B cell (primary cell): ENCODE data around the gene CSTF3. TPM values are rescaled to one million over a fixed set of nuclear protein-coding genes. Genes with fewer than 3 reads are reported as not detected.

Experiments used
- ATAC-seq: fragments of 200-7000 bp; cut with Tn5 transposase; one replicate; pipeline ENCODE4 v1.10.0; 2021; ENCODE audit warnings: low read depth, mild to moderate bottlenecking, moderate number of reproducible peaks, moderate library complexity
- CTCF ChIA-PET: fragments of 350-600 bp; sonication (Branson Sonifier 250); formaldehyde crosslinking; loops from one replicate; lab custom pipeline; 2021; ENCODE audit warnings: antibody characterized with exemption, inconsistent platforms; lab: Charles Lee
- POLR2A ChIA-PET: fragments of 350-600 bp; sonication (Branson Sonifier 250); formaldehyde crosslinking; loops from one replicate; lab custom pipeline; 2021; ENCODE audit warnings: antibody characterized with exemption; lab: Charles Lee
- DNase-seq: peaks from one replicate; pipeline ENCODE4 v3.0.0; 2013
- H2AFZ ChIP-seq: 2 replicates; pipeline ENCODE4 v1.6.1; 2012; ENCODE audit warnings: mild to moderate bottlenecking, low read depth, low read length; ENCODE audit not compliant: insufficient read depth, poor library complexity, severe bottlenecking
- H3K27ac ChIP-seq, 2 donors: 1 replicate in 1 of 2; 2 replicates in 1 of 2; pipeline ENCODE4 v1.5.1; 2012 to 2013; ENCODE audit warnings: low read length in 2 of 2, mild to moderate bottlenecking in 2 of 2, moderate library complexity in 1 of 2
- H3K27me3 ChIP-seq, 4 experiments: fragments of 200-600 bp in 1 of 4; sonication (generic) in 1 of 4; replicated peaks in 1 of 4; 1 replicate in 2 of 4; 2 replicates in 2 of 4; pipeline versions ENCODE4 v1.6.1 to v1.7.0; 2013 to 2016; ENCODE audit warnings: low read length in 3 of 4, mild to moderate bottlenecking in 2 of 4, mixed read lengths in 1 of 4, moderate library complexity in 1 of 4; ENCODE audit not compliant: insufficient read depth in 4 of 4, control insufficient read depth in 3 of 4; ENCODE audit errors: control extremely low read depth in 1 of 4
- H3K36me3 ChIP-seq, 2 experiments: replicated peaks in 1 of 2; 1 replicate in 1 of 2; 2 replicates in 1 of 2; pipeline versions ENCODE4 v1.6.1 to v1.7.1; 2013; ENCODE audit warnings: low read length in 1 of 2; ENCODE audit not compliant: insufficient read depth in 2 of 2, control insufficient read depth in 1 of 2; ENCODE audit errors: control extremely low read depth in 1 of 2, extremely low read depth in 1 of 2
- H3K4me1 ChIP-seq, 2 donors: fragments of 200-600 bp in 1 of 2; sonication (generic) in 1 of 2; 1 replicate in 1 of 2; 2 replicates in 1 of 2; pipeline versions ENCODE4 v1.5.1 to v1.6.1; 2013 to 2017; ENCODE audit warnings: low read length in 2 of 2; ENCODE audit not compliant: control insufficient read depth in 2 of 2, insufficient read depth in 2 of 2
- H3K4me2 ChIP-seq: replicated peaks from 2 replicates; pipeline ENCODE3; 2012; ENCODE audit warnings: mild to moderate bottlenecking, low read depth, low read length; ENCODE audit not compliant: poor library complexity, severe bottlenecking
- H3K4me3 ChIP-seq, 5 experiments: fragments of 200-600 bp in 1 of 5; sonication (generic) in 1 of 5; 1 replicate in 3 of 5; 2 replicates in 2 of 5; pipeline versions ENCODE4 v1.5.1 to v1.7.0; 2011 to 2016; ENCODE audit warnings: low read length in 4 of 5, mild to moderate bottlenecking in 4 of 5, low read depth in 2 of 5, control low read depth in 1 of 5, moderate library complexity in 1 of 5; ENCODE audit not compliant: insufficient read depth in 1 of 5; ENCODE audit errors: control extremely low read depth in 1 of 5, extremely low read depth in 1 of 5
- H3K79me2 ChIP-seq: fragments of 200-600 bp; sonication (generic); one replicate; pipeline ENCODE4 v1.6.0; 2016; ENCODE audit warnings: low read length; ENCODE audit not compliant: control insufficient read depth, insufficient read depth
- H3K9ac ChIP-seq: fragments of 200-600 bp; sonication (generic); 2 replicates; pipeline ENCODE4 v1.6.1; 2017; ENCODE audit warnings: mild to moderate bottlenecking, low read length, moderate library complexity
- H3K9me3 ChIP-seq, 3 donors: one replicate each; pipeline versions ENCODE4 v1.6.1 to v1.7.1; 2013; ENCODE audit warnings: low read length in 2 of 3; ENCODE audit not compliant: control insufficient read depth in 2 of 3, insufficient read depth in 1 of 3; ENCODE audit errors: control extremely low read depth in 1 of 3
- H4K20me1 ChIP-seq: 2 replicates; pipeline ENCODE4 v1.6.0; 2012; ENCODE audit warnings: mild to moderate bottlenecking, low read length; ENCODE audit not compliant: insufficient read depth, control insufficient read depth, poor library complexity, severe bottlenecking
- H3K27ac Mint-ChIP-seq: one replicate; pipeline ENCODE4 v1.8.0; 2021; ENCODE audit warnings: mixed read lengths
- H3K27me3 Mint-ChIP-seq: one replicate; pipeline ENCODE4 v1.8.0; 2021; ENCODE audit warnings: mixed read lengths
- H3K4me1 Mint-ChIP-seq: one replicate; pipeline ENCODE4 v1.8.0; 2021; ENCODE audit warnings: mixed read lengths
- H3K4me3 Mint-ChIP-seq: one replicate; pipeline ENCODE4 v1.8.0; 2021; ENCODE audit warnings: mixed read lengths
- H3K9me3 Mint-ChIP-seq: one replicate; pipeline ENCODE4 v1.8.0; 2022; ENCODE audit warnings: mixed read lengths; ENCODE audit not compliant: insufficient read depth
- EZH2 ChIP-seq: IDR thresholded peaks from 2 replicates; pipeline ENCODE4 v1.6.1; 2012; ENCODE audit warnings: borderline replicate concordance, low read depth, mild to moderate bottlenecking, moderate library complexity, low read length; ENCODE audit not compliant: insufficient read depth, poor library complexity, severe bottlenecking
- WGBS: methylation state at CpG from one replicate; pipeline ENCODE4 v1.1.5; 2013; ENCODE audit warnings: missing lambda C conversion rate; ENCODE audit not compliant: insufficient coverage; 5-methylcytosine and 5-hydroxymethylcytosine counted together
- intact Hi-C: fragments of 100-400 bp; cut with micrococcal nuclease; formaldehyde crosslinking; loops from one replicate; pipeline ENCODE4 v1.10.0; 2022
- polyA plus RNA-seq: library from polyadenylated mRNA; depleted of rRNA; stranded (reverse); fragments of >200 nt; gene quantifications from 2 replicates; pipeline ENCODE4 v1.2.3, GENCODE V29; 2012
- total RNA-seq, 2 donors: library from RNA; stranded (reverse); fragments of 120-200 nt in 1 of 2; gene quantifications; 1 replicate in 1 of 2; 2 replicates in 1 of 2; pipeline versions ENCODE4 v1.2.3 to v1.2.4, GENCODE V29; 2013 to 2022
- TF ChIP-seq, protein P1 (sequence below): fragments of 200-600 bp; IDR thresholded peaks from one replicate; pipeline ENCODE4 v1.8.0; 2022; ENCODE audit warnings: antibody characterized with exemption, mild to moderate bottlenecking

Gene CSTF3
- total and polyA plus RNA-seq, 2 donors (not counting 1 experiment from before 2014, with no cell fraction given) = 14.4 to 42.2 TPM

DNA sequence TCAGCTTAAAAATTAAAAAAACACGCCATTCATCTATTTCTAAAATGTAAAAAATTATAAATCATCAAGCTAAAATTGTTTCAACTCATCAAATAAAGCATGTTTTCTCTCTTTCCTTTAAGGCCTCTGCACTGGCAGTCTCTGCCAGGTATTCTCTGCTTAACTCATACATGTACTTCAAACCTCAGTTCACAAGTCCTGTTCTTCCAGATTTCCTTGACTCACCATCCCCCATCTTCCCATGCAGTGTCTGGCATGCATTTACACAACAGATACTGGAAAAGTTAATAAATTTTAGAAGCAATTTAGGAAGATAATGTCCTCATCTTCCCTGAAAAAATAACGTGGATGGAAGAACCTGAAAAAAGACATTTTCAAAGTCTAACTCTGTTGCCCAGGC, 32.5 kb downstream of the CSTF3 start:
- H2AFZ ChIP-seq = no peak overlapping the region
- H3K36me3 ChIP-seq = no peaks in the 10 kb centered on the region
- no peaks in the 10 kb centered on the region for H3K9me3 Mint-ChIP-seq
- H3K4me3 ChIP-seq = no peak overlapping the region
- intact Hi-C loops = no loop called here
- no peaks in the 10 kb centered on the region for H4K20me1 ChIP-seq
- no peaks in the 10 kb centered on the region for H3K27me3 Mint-ChIP-seq
- H3K4me1 ChIP-seq = no peaks in the 10 kb centered on the region
- no peak overlapping the region for H3K27ac Mint-ChIP-seq
- H3K9ac ChIP-seq = no peak overlapping the region
- DNase-seq (no peak), ATAC-seq (no peak)
- POLR2A ChIA-PET = no interaction called here
- H3K4me3 Mint-ChIP-seq = no peak overlapping the region
- WGBS = 100% methylated on average over 1 of the region's 2 CpGs
- peaks cover 4% of the 10 kb centered on the region for H3K4me1 Mint-ChIP-seq
- no peaks in the 10 kb centered on the region for H3K9me3 ChIP-seq
- no peak overlapping the region for H3K4me2 ChIP-seq
- H3K27me3 ChIP-seq = no peaks in the 10 kb centered on the region
- H3K27ac ChIP-seq = no peak overlapping the region
- TF ChIP-seq, protein P1, sequence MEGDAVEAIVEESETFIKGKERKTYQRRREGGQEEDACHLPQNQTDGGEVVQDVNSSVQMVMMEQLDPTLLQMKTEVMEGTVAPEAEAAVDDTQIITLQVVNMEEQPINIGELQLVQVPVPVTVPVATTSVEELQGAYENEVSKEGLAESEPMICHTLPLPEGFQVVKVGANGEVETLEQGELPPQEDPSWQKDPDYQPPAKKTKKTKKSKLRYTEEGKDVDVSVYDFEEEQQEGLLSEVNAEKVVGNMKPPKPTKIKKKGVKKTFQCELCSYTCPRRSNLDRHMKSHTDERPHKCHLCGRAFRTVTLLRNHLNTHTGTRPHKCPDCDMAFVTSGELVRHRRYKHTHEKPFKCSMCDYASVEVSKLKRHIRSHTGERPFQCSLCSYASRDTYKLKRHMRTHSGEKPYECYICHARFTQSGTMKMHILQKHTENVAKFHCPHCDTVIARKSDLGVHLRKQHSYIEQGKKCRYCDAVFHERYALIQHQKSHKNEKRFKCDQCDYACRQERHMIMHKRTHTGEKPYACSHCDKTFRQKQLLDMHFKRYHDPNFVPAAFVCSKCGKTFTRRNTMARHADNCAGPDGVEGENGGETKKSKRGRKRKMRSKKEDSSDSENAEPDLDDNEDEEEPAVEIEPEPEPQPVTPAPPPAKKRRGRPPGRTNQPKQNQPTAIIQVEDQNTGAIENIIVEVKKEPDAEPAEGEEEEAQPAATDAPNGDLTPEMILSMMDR = no peak
- CTCF ChIA-PET = no interaction called here
- no peaks in the 10 kb centered on the region for H3K79me2 ChIP-seq

DNA sequence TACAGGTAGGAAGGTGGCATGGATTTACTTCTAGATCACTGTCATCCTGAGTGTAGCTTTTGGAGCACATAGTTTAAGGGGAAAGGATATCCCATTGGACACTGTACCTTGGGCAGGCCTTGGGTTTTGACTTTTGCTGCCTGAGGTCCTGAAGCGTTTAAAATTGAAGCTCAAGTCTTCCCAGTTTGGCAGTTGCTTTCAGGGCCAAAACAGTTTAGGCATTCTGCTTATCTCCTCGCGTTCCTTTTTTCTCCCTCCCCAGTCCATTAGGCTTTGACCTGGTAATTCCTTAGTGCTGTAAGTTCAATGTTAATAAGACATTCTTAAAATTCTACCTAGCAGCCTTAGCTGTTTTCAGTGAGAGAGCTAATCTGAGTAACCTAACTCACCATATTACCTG, 35.7 kb downstream of the CSTF3 start:
- H3K9me3 Mint-ChIP-seq = no peaks in the 10 kb centered on the region
- no peak for TF ChIP-seq EZH2
- TF ChIP-seq, protein P1 = no peak
- H2AFZ ChIP-seq = no peak overlapping the region
- H3K27me3 Mint-ChIP-seq = no peaks in the 10 kb centered on the region
- no peak overlapping the region for H3K4me2 ChIP-seq
- ATAC-seq (no peak), DNase-seq (no peak)
- no peaks in the 10 kb centered on the region for H3K36me3 ChIP-seq
- H3K27ac ChIP-seq = no peak overlapping the region
- no peak overlapping the region for H3K4me3 Mint-ChIP-seq
- 100% methylated on average over 1 of the region's 3 CpGs for WGBS
- ChIA-PET POLR2A (no interaction called here), CTCF (no interaction called here)
- intact Hi-C loops = no loop called here
- no peaks in the 10 kb centered on the region for H3K9me3 ChIP-seq
- H3K4me1 Mint-ChIP-seq = peaks cover 4% of the 10 kb centered on the region
- H3K27ac Mint-ChIP-seq = no peak overlapping the region
- no peaks in the 10 kb centered on the region for H3K4me1 ChIP-seq
- H3K9ac ChIP-seq = no peak overlapping the region
- H3K27me3 ChIP-seq = no peaks in the 10 kb centered on the region
- no peaks in the 10 kb centered on the region for H4K20me1 ChIP-seq
- H3K79me2 ChIP-seq = no peaks in the 10 kb centered on the region
- H3K4me3 ChIP-seq = no peak overlapping the region
